Astrocyte (in vitro differentiated cells and primary cell): Measurements from ENCODE around the gene ARID5B. TPM values are rescaled to one million over a fixed set of nuclear protein-coding genes. Genes with fewer than 3 reads are reported as not detected.

Source experiments
- DNase-seq: peaks from one replicate; pipeline ENCODE4 v3.0.0-alpha.2; 2010; ENCODE audit warnings: low read depth
- FAIRE-seq: peaks from 2 replicates; lab custom pipeline; 2011; peaks lifted over from hg19 to GRCh38; lab: Jason Lieb, UNC
- H2AFZ ChIP-seq: 2 replicates; pipeline ENCODE4 v1.6.0; 2012; ENCODE audit warnings: low read depth, low read length, inconsistent platforms
- H3K27ac ChIP-seq: 2 replicates; pipeline ENCODE4 v1.5.1; 2011; ENCODE audit warnings: low read depth, low read length, inconsistent platforms
- H3K27me3 ChIP-seq: 2 replicates; pipeline ENCODE4 v1.6.0; 2011; ENCODE audit warnings: low read length, inconsistent platforms; ENCODE audit not compliant: insufficient read depth
- H3K36me3 ChIP-seq: 2 replicates; pipeline ENCODE4 v1.5.1; 2011; ENCODE audit warnings: low read length, inconsistent platforms; ENCODE audit not compliant: insufficient read depth
- H3K4me1 ChIP-seq: 2 replicates; pipeline ENCODE4 v1.5.1; 2011; ENCODE audit warnings: low read length, inconsistent platforms; ENCODE audit not compliant: insufficient read depth
- H3K4me2 ChIP-seq: 2 replicates; pipeline ENCODE4 v1.6.0; 2012; ENCODE audit warnings: low read length, inconsistent platforms
- H3K4me3 ChIP-seq: 2 replicates; pipeline ENCODE4 v1.5.1; 2011; ENCODE audit warnings: low read depth, mild to moderate bottlenecking, low read length, inconsistent platforms; ENCODE audit not compliant: insufficient read depth
- H3K79me2 ChIP-seq: 2 replicates; pipeline ENCODE4 v1.6.0; 2012; ENCODE audit warnings: mild to moderate bottlenecking, low read length, inconsistent platforms; ENCODE audit not compliant: insufficient read depth
- H3K9ac ChIP-seq: 2 replicates; pipeline ENCODE4 v1.6.0; 2012; ENCODE audit warnings: mild to moderate bottlenecking, low read length, inconsistent platforms
- H3K9me3 ChIP-seq: 2 replicates; pipeline ENCODE4 v1.5.1; 2012; ENCODE audit warnings: low read depth, mild to moderate bottlenecking, low read length, inconsistent platforms; ENCODE audit not compliant: insufficient read depth
- H4K20me1 ChIP-seq: 2 replicates; pipeline ENCODE4 v1.6.0; 2012; ENCODE audit warnings: low read length, inconsistent platforms; ENCODE audit not compliant: insufficient read depth
- H3K27ac Mint-ChIP-seq: one replicate; pipeline ENCODE4 v1.8.0; 2021; ENCODE audit warnings: mild to moderate bottlenecking, mixed read lengths; ENCODE audit not compliant: unreplicated experiment
- H3K27me3 Mint-ChIP-seq: one replicate; pipeline ENCODE4 v1.8.0; 2021; ENCODE audit warnings: low read depth, mixed read lengths; ENCODE audit not compliant: unreplicated experiment
- H3K36me3 Mint-ChIP-seq: one replicate; pipeline ENCODE4 v1.8.0; 2021; ENCODE audit warnings: low read depth, mixed read lengths; ENCODE audit not compliant: unreplicated experiment
- H3K4me1 Mint-ChIP-seq: one replicate; pipeline ENCODE4 v1.8.0; 2021; ENCODE audit warnings: low read depth, mixed read lengths; ENCODE audit not compliant: unreplicated experiment
- H3K4me3 Mint-ChIP-seq: one replicate; pipeline ENCODE4 v1.8.0; 2021; ENCODE audit warnings: mild to moderate bottlenecking, moderate library complexity, mixed read lengths; ENCODE audit not compliant: unreplicated experiment
- H3K9me3 Mint-ChIP-seq: one replicate; pipeline ENCODE4 v1.8.0; 2021; ENCODE audit warnings: mild to moderate bottlenecking, mixed read lengths; ENCODE audit not compliant: unreplicated experiment
- EZH2 ChIP-seq: IDR thresholded peaks from 2 replicates; pipeline ENCODE4 v1.6.1; 2012; ENCODE audit warnings: mild to moderate bottlenecking, low read length, inconsistent platforms; ENCODE audit not compliant: insufficient read depth
- total RNA-seq: library from RNA; stranded (reverse); gene quantifications from 2 replicates; pipeline ENCODE4 v1.2.1, GENCODE V29; 2021
- TF ChIP-seq, protein P1 (sequence below): IDR thresholded peaks from 2 replicates; pipeline ENCODE4 v1.5.1; 2011; ENCODE audit warnings: low read depth, mild to moderate bottlenecking, inconsistent platforms, low read length, moderate library complexity; ENCODE audit not compliant: insufficient read depth

The ARID5B gene
- total RNA-seq, 1 donor from 2014 or later, result 66.0 TPM

DNA sequence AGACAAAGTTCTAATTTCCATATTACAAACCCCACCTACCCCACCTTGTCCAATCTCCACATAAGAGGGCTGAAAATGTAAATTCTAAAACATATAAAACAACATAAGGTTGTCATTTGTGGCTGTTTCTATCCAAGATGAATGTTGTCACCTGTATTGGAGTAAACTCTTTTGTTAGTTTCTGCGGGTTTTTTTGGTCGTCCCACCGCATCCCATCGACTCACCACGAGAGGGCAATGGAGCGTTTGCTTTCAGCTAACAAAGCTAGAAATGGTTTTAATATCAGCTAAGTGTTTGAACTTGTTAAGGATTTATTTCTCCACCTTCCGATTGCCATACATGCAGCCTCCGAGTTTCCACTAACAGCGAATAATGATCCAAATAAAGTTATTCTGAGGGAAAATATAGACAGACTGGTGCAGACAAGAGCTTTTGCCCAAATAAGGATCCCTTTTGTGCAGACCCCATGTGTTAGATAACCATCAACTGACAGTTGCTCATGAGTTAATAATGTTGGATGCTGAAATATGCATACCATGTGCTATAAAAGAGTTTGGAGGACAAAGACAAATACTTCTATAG lies 137.2 kb downstream of the ARID5B start:
- H3K36me3 ChIP-seq, result no peaks in the 10 kb centered on the region
- H3K9me3 Mint-ChIP-seq, result no peaks in the 10 kb centered on the region
- no peak overlapping the region for H2AFZ ChIP-seq
- no peak overlapping the region for H3K4me3 Mint-ChIP-seq
- H3K27ac Mint-ChIP-seq, result peak overlapping the region; percentile 83
- H3K9ac ChIP-seq, result peak overlapping the region; percentile 42
- TF ChIP-seq, protein P1, sequence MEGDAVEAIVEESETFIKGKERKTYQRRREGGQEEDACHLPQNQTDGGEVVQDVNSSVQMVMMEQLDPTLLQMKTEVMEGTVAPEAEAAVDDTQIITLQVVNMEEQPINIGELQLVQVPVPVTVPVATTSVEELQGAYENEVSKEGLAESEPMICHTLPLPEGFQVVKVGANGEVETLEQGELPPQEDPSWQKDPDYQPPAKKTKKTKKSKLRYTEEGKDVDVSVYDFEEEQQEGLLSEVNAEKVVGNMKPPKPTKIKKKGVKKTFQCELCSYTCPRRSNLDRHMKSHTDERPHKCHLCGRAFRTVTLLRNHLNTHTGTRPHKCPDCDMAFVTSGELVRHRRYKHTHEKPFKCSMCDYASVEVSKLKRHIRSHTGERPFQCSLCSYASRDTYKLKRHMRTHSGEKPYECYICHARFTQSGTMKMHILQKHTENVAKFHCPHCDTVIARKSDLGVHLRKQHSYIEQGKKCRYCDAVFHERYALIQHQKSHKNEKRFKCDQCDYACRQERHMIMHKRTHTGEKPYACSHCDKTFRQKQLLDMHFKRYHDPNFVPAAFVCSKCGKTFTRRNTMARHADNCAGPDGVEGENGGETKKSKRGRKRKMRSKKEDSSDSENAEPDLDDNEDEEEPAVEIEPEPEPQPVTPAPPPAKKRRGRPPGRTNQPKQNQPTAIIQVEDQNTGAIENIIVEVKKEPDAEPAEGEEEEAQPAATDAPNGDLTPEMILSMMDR, result peak; percentile 85
- TF ChIP-seq EZH2, result no peak
- no peaks in the 10 kb centered on the region for H3K9me3 ChIP-seq
- H3K27me3 Mint-ChIP-seq, result no peaks in the 10 kb centered on the region
- FAIRE-seq (peak; percentile 88), DNase-seq (peak; percentile 74)
- H3K4me1 Mint-ChIP-seq, result peaks cover 59% of the 10 kb centered on the region
- H3K36me3 Mint-ChIP-seq, result no peaks in the 10 kb centered on the region
- peak overlapping the region; percentile 71 for H3K27ac ChIP-seq
- peaks cover 48% of the 10 kb centered on the region for H3K4me1 ChIP-seq
- no peaks in the 10 kb centered on the region for H4K20me1 ChIP-seq
- peaks cover 43% of the 10 kb centered on the region for H3K79me2 ChIP-seq
- no peaks in the 10 kb centered on the region for H3K27me3 ChIP-seq
- H3K4me3 ChIP-seq, result no peak overlapping the region
- peak overlapping the region; percentile 69 for H3K4me2 ChIP-seq

DNA sequence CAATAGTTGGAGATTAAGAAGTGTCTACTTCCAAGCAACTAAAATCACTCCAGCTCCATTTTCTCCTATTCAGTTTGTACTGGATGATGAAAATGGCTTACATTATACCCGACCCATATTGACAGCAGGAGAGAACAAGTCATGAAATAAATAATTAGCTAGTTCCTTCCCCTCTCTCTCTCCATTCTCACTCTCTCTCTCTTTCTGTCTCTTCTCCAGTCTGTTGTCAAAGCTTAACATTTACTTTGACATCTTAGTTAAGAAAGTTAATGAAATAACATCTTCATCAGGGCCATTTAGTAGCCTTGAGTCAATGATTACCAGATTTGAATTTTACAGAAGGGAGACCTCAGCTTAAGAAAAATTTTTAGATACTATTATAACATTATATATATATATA lies 138.5 kb downstream of the ARID5B start:
- H3K27ac Mint-ChIP-seq, result peak overlapping the region; percentile 73
- Histone ChIP-seq H3K79me2 (peaks cover 37% of the 10 kb centered on the region), H3K9me3 (no peaks in the 10 kb centered on the region), H4K20me1 (no peaks in the 10 kb centered on the region), H3K4me3 (no peak overlapping the region), H3K27ac (peak overlapping the region; percentile 71), H3K9ac (no peak overlapping the region), H2AFZ (no peak overlapping the region), H3K4me1 (peaks cover 52% of the 10 kb centered on the region), H3K27me3 (no peaks in the 10 kb centered on the region), H3K4me2 (no peak overlapping the region), H3K36me3 (no peaks in the 10 kb centered on the region)
- H3K4me1 Mint-ChIP-seq, result peaks cover 67% of the 10 kb centered on the region
- DNase-seq (no peak), FAIRE-seq (no peak)
- no peaks in the 10 kb centered on the region for H3K27me3 Mint-ChIP-seq
- no peaks in the 10 kb centered on the region for H3K36me3 Mint-ChIP-seq
- no peaks in the 10 kb centered on the region for H3K9me3 Mint-ChIP-seq
- no peak overlapping the region for H3K4me3 Mint-ChIP-seq
- no peak for TF ChIP-seq EZH2
- TF ChIP-seq, protein P1, result no peak

DNA sequence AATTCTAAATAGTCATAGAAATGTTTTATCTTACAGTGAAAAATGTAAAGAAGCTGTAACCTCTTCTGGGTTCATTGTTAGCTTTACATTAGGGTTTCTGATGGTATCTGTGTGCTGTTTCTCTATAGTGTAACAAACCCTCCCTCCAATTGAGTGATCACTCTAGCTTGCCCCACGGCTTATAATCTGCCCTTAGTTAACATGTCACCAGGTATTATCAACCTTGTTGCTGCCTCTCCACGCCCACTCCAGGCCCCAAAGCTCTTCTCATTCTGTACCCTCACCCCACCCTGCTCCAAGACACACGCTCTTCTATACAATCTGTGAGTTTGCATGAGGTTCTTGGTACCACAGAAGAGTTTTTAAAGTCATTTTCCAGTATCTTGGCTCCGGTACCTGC lies 139.4 kb downstream of the ARID5B start:
- TF ChIP-seq EZH2, result no peak
- TF ChIP-seq, protein P1, result no peak
- Histone ChIP-seq H3K27ac (no peak overlapping the region), H3K4me2 (no peak overlapping the region), H3K9me3 (no peaks in the 10 kb centered on the region), H3K9ac (no peak overlapping the region), H3K4me1 (peaks cover 56% of the 10 kb centered on the region), H2AFZ (no peak overlapping the region), H3K36me3 (no peaks in the 10 kb centered on the region), H3K4me3 (no peak overlapping the region), H3K27me3 (no peaks in the 10 kb centered on the region), H4K20me1 (no peaks in the 10 kb centered on the region), H3K79me2 (peaks cover 33% of the 10 kb centered on the region)
- peak overlapping the region; percentile 94 for H3K27ac Mint-ChIP-seq
- H3K4me3 Mint-ChIP-seq, result no peak overlapping the region
- no peak for FAIRE-seq
- H3K9me3 Mint-ChIP-seq, result no peaks in the 10 kb centered on the region
- no peaks in the 10 kb centered on the region for H3K36me3 Mint-ChIP-seq
- H3K27me3 Mint-ChIP-seq, result no peaks in the 10 kb centered on the region
- no peak for DNase-seq
- H3K4me1 Mint-ChIP-seq, result peaks cover 72% of the 10 kb centered on the region
